Amygdala (tissue), 56 donors: ENCODE results near the gene SGPL1.

Source experiments
- DNase-seq, 56 donors: peaks; one replicate each; lab custom pipeline; 2025; lab: John Stamatoyannopoulos, UW

SGPL1 gene

DNA sequence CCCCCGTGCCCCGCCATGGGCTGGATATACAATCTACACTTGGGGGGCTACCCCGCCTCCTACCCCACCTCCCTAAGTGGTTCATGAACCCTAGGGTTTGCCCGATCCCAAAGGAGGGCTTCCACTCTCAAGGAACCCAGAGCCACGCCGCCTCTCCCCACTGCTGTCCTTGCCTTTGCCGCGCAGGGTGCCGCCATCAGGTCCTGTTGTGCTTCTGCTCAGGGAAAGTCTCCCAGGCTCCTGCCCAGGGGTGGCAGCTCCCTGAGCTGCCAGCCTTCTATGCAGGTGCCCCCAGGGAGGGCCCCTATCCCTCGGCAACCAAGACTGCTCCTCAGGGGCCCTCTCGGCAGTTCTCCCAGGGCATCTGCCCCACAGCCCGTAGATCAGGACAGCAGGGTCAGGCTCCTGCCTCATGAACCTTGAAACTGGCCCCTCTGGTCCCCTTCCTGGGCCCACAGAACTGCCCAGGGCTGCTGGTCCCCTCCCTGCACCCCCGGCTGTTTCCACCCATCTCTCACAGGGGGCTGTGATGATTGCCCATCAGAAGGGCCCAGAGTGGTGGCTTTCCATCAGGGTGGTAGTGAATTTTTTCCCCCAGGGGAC lies 85.6 kb downstream of the SGPL1 start:
- no peak for DNase-seq

DNA sequence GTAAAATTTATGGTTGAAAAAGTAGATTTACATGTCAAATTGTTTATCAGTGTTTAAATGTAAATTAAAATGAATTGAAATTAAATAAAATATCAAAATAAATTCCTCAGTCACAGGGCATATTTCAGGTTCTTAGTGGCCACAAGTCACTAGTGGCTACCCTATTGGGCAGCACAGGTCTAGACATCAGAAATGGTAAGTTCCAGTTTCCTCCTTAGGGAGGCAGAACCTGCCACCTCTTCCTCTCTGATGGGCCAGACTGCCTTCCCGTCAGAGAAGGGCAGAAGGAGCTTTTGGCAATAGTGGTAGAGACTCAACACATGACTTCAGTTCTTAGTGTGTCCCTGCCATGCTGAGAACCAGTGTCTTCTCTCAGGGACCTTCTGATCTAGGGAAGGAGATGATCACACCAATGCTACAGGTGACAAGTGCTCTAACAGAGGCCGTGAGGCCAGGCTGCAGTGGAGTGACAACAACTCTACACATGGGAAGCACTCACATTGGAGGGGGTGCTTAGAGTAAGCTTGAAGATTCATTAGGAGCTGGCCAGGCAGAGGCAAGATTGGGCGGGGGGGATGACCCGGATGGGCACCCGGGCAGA lies 87.0 kb downstream of the SGPL1 start:
- no peak for DNase-seq

- peak in 33 of 56 donors; percentile 5 to 77 (median 29) for DNase-seq
Observed at GRCh38 chr10:70903262-70903921, 87.6 kb downstream of the SGPL1 start.

- DNase-seq: no peak
Observed at GRCh38 chr10:70905071-70906021, 89.6 kb downstream of the SGPL1 start.

DNA sequence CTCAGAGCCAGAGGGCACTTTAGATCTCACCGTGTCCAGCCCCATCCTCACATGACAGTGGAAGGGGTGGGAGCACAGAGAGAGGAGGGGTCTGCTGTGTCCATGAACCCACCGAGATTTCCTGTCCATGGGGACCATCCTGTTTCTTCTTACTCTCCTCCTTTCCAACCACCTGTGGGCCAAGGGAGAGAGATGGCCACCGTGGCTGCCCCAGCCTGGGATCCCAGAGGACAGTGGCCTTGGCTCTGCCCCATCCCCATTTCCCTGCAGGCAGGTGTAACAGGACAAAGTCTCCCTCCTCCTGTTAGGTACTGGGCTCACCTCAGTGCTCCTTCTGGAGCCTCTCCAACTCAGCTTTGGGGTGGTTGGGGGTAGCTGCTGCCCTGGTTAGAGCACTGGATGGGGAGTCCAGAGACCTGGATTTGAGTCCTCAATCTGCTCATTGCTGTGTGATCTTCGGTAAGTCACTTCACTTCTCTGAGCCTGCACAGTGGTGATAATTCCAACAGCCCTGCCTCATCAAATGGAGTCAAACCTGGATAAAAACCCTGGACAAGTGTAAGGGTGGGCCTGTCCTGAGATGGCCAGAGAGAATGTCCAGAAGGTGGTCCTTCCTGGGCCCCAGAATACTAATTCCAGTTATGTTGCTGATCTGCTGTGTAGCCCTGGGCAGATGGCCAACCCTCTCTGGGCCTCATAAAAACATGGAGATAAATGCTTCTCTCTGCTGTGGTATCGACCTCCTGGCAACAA lies 90.5 kb downstream of the SGPL1 start:
- DNase-seq: no peak

- no peak for DNase-seq
Observed at GRCh38 chr10:70906953-70907636, 91.3 kb downstream of the SGPL1 start.

- DNase-seq: no peak
Observed at GRCh38 chr10:70907637-70908405, 92.1 kb downstream of the SGPL1 start.

- no peak for DNase-seq
Observed at GRCh38 chr10:70908406-70909296, 92.9 kb downstream of the SGPL1 start.

GRCh38 chr10:70909326-70909935 lies 93.7 kb downstream of the SGPL1 start:
- DNase-seq: no peak

DNA sequence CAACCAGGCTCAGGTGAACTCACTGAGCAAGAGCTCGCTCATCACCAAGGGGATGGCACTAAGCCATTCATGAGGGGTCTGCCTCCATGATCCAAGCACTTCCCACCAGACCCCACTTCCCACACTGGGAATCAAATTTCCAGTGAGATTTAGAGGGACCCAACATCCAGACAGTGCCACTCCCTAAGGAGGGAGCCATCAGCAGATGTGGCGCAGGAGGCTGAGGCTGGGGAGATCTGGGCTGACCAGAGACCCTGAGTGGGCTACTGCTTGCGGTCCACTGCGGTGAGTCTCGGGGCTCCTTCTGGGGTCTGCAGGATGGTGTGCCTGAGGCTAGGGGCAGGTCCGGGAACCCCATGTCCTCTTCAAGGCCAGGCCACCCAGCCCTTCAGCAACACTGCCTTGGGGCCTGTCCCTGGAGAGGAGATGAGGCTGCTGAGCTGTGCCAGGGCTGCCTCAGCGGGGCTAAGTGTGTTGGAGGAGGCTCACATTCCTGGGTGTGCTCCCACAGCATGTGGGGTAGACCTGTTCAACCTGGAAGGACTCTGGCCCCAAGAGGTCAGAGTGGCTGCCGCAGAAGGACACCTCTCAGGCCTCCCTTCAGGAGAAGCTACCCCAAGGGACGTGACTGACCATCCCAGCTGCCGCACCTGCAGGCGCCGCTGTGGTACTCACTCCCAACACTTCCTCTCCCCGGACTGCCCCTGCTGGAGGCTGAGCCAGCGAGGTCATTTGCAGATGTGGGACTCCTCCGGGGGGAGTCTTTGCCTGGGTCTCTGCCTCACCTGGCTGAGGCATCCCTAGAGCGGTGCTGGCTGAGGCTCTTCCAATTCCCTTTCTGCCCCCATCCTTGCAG lies 95.0 kb downstream of the SGPL1 start:
- DNase-seq: no peak

DNA sequence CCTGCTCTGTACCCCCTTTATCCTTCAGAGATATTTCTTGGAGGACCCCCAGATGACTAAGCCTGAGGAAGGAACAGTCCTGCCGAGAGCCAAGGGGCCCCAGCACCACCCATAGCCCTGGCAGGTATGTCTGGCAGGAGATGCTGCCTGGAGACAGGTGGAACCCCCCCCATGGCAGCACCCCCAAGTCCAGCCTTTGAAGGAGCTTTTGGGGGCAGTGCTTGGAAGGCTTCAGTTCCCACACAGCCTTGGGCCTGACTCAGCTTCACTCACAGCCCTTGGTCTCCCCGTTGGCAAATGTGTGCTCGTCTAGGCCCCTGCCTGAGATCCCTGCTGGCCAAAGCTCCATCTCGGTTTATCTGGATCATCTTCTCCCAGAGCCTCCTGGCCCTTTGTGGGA lies 95.6 kb downstream of the SGPL1 start:
- no peak for DNase-seq

DNA sequence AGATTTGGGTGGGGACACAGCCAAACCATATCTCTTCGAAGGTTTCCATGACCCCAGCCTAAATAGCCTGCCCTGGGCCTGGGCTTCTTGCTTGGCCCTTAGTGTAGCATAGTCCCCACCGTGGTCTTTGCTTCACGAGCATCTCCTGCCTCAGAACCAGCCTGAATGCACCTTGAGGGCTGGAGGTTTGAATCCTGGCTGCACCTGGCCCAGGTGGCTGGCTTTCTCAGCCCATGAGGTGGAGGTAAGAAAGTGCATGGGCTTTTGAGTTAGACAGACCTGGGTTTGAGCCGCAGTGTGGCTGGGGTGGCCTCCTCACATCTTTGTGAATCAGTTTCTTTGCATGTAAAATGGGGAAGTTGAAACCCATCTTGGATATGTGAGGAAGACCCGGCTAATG lies 96.8 kb downstream of the SGPL1 start:
- no peak for DNase-seq

GRCh38 chr10:70913191-70913892 lies 97.6 kb downstream of the SGPL1 start:
- no peak for DNase-seq

GRCh38 chr10:70913893-70914240 lies 98.1 kb downstream of the SGPL1 start:
- no peak for DNase-seq

- DNase-seq: no peak
Observed at GRCh38 chr10:70914316-70914864, 98.6 kb downstream of the SGPL1 start.

DNA sequence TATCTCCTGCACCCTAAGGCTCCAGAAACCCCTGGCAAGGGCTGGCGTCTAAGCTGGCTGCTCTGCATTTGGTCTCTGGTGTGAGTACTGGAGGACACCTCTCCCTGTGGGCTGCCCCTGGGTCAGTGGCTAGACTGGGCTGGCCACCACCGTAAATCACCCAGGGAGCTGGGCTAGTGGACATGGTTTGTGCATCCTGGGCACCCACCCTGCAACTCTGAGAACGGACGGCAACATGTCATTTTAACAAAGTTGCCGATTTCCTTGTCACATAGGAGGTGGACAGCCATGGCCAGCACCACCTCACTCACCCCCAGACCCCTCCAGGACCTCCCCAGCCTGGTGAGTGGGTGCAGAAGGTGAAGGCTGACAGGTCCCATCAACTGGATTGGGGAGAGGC lies 99.5 kb downstream of the SGPL1 start:
- no peak for DNase-seq
